ENCODE data around the gene ANKS3. TPM values are rescaled to one million over a fixed set of nuclear protein-coding genes. Genes with fewer than 3 reads are reported as not detected.

The ANKS3 gene
- total RNA-seq, 1 experiment from 2014 or later, result 22.6 TPM

GRCh38 chr16:4689091-4689671 lies 44.9 kb downstream of the ANKS3 start:
- Histone ChIP-seq H3K79me2 (ENCODE audit: low read length) (0 out of 2 replicates have a peak, but pooled peaks cover 3% of the 10 kb centered on the region), H3K9ac (ENCODE audit: low read length) (no peak overlapping the region), H3K4me3 (ENCODE audit: low read length) (no peak overlapping the region), H3K36me3 (ENCODE audit: low read depth, low read length) (no peaks in the 10 kb centered on the region), H3F3A (ENCODE audit: low read length, unreplicated experiment) (no peaks in the 10 kb centered on the region), H3K9me2 (replicated peaks; ENCODE audit: low read length) (no peaks in the 10 kb centered on the region), H3K27me3 (ENCODE audit: low read length) (no peaks in the 10 kb centered on the region), H3K4me2 (ENCODE audit: low read length) (no peak overlapping the region), H3K4me1 (ENCODE audit: insufficient read depth, low read length) (peaks cover 5% of the 10 kb centered on the region; the same call in 1 of the 2 replicates), H3K27ac (ENCODE audit: low read length) (no peak overlapping the region), H2AFZ (ENCODE audit: low read length) (no peak overlapping the region), H3K9me3 (ENCODE audit: low read length) (no peaks in the 10 kb centered on the region), H4K20me1 (ENCODE audit: low read length) (no peaks in the 10 kb centered on the region)
- POLR2A ChIA-PET (ENCODE audit: unreplicated experiment), result no interaction called here
- ATAC-seq (no peak), DNase-seq (no peak)
- BruUV-seq (replicated peaks), result no TSS peak
- no peak for TF ChIP-seq EZH2phosphoT487 (IDR thresholded peaks at IDR 0.05; ENCODE audit: borderline replicate concordance, low read length)
- CTCF ChIA-PET, result no interaction called here
- intact Hi-C loops (cut with micrococcal nuclease), result no loop called here

- no peak for ATAC-seq
- H3K36me3 ChIP-seq (ENCODE audit: low read depth, low read length), result no peaks in the 10 kb centered on the region
- no peak overlapping the region for H3K9ac ChIP-seq (ENCODE audit: low read length)
These were observed 45.4 kb downstream of the ANKS3 start for GRCh38 chr16:4688674-4689045.

GRCh38 chr16:4687946-4688673 lies 46.0 kb downstream of the ANKS3 start:
- no peak for TF ChIP-seq EZH2 (IDR thresholded peaks at IDR 0.05; ENCODE audit: low read length, unreplicated experiment)
- no peak for TF ChIP-seq CTCF (conservative IDR thresholded peaks at IDR 0.05; ENCODE audit: low read depth, low read length)
- no peak for TF ChIP-seq EZH2phosphoT487 (IDR thresholded peaks at IDR 0.05; ENCODE audit: borderline replicate concordance, low read length)
- H3K9ac ChIP-seq (ENCODE audit: low read length), result no peak overlapping the region
- no peaks in the 10 kb centered on the region for H4K20me1 ChIP-seq (ENCODE audit: low read length)
- H3K27ac ChIP-seq (ENCODE audit: low read length), result no peak overlapping the region
- no peak for ATAC-seq
- no TSS peak for BruUV-seq (replicated peaks)
- H3K4me3 ChIP-seq (ENCODE audit: low read length), result no peak overlapping the region
- H3K27me3 ChIP-seq (ENCODE audit: low read length), result no peaks in the 10 kb centered on the region
- H3K4me2 ChIP-seq (ENCODE audit: low read length), result no peak overlapping the region
- H3K36me3 ChIP-seq (ENCODE audit: low read depth, low read length), result no peaks in the 10 kb centered on the region
- no peaks in the 10 kb centered on the region for H3K9me3 ChIP-seq (ENCODE audit: low read length)
- no peak for DNase-seq
- ChIA-PET POLR2A (ENCODE audit: unreplicated experiment) (no interaction called here), CTCF (no interaction called here)
- no peaks in the 10 kb centered on the region for H3K79me2 ChIP-seq (ENCODE audit: low read length)
- H2AFZ ChIP-seq (ENCODE audit: low read length), result no peak overlapping the region
- intact Hi-C loops (cut with micrococcal nuclease), result no loop called here
- no peaks in the 10 kb centered on the region for H3F3A ChIP-seq (ENCODE audit: low read length, unreplicated experiment)
- H3K4me1 ChIP-seq (ENCODE audit: insufficient read depth, low read length), result peaks cover 5% of the 10 kb centered on the region; the same call in 1 of the 2 replicates
- H3K9me2 ChIP-seq (replicated peaks; ENCODE audit: low read length), result no peaks in the 10 kb centered on the region

More at GRCh38 chr16:4688674-4689045, 45.4 kb downstream of the ANKS3 start:
- POLR2A ChIA-PET (ENCODE audit: unreplicated experiment), result no interaction called here
- H3K4me1 ChIP-seq (ENCODE audit: insufficient read depth, low read length), result peaks cover 5% of the 10 kb centered on the region; the same call in 1 of the 2 replicates
- no peak overlapping the region for H3K27ac ChIP-seq (ENCODE audit: low read length)
- TF ChIP-seq EZH2 (IDR thresholded peaks at IDR 0.05; ENCODE audit: low read length, unreplicated experiment) (no peak), EZH2phosphoT487 (IDR thresholded peaks at IDR 0.05; ENCODE audit: borderline replicate concordance, low read length) (no peak), CTCF (conservative IDR thresholded peaks at IDR 0.05; ENCODE audit: low read depth, low read length) (no peak)
- no peaks in the 10 kb centered on the region for H3K9me2 ChIP-seq (replicated peaks; ENCODE audit: low read length)
- intact Hi-C loops (cut with micrococcal nuclease), result no loop called here
- no peak overlapping the region for H2AFZ ChIP-seq (ENCODE audit: low read length)
- no peak overlapping the region for H3K4me3 ChIP-seq (ENCODE audit: low read length)
- H3K9me3 ChIP-seq (ENCODE audit: low read length), result no peaks in the 10 kb centered on the region
- H3K27me3 ChIP-seq (ENCODE audit: low read length), result no peaks in the 10 kb centered on the region
- no peak overlapping the region for H3K4me2 ChIP-seq (ENCODE audit: low read length)
- no peaks in the 10 kb centered on the region for H4K20me1 ChIP-seq (ENCODE audit: low read length)
- H3K79me2 ChIP-seq (ENCODE audit: low read length), result no peaks in the 10 kb centered on the region
- H3F3A ChIP-seq (ENCODE audit: low read length, unreplicated experiment), result no peaks in the 10 kb centered on the region
- no peak for DNase-seq
- CTCF ChIA-PET, result no interaction called here
- no TSS peak for BruUV-seq (replicated peaks)

All from PC-3 (cell line).